Heart left ventricle (tissue), 16 donors: ENCODE measurements around the gene ZNF579. TPM values are rescaled to one million over a fixed set of nuclear protein-coding genes. Genes with fewer than 3 reads are reported as not detected.

ENCODE experiments used
- ATAC-seq, 4 donors: fragments of 200-7000 bp; cut with Tn5 transposase; one replicate each; pipeline ENCODE4 v1.9.1; 2020 to 2022; ENCODE audit warnings: moderate library complexity in 4 of 4, mild to moderate bottlenecking in 3 of 4, moderate number of reproducible peaks in 1 of 4
- DNase-seq, 5 donors: peaks; one replicate each; pipeline ENCODE4 v3.0.0-alpha.2; 2020
- H3K27ac ChIP-seq, 12 donors: fragments of 200-600 bp; sonication (generic) in 4 of 12; one replicate each; pipeline versions ENCODE4 v1.5.0 to v1.8.0; 2016 to 2022; ENCODE audit warnings: mild to moderate bottlenecking in 2 of 12
- H3K27me3 ChIP-seq, 9 donors: fragments of 200-600 bp; sonication (generic) in 2 of 9; one replicate each; pipeline versions ENCODE4 v1.5.1 to v1.8.0; 2016 to 2022; ENCODE audit warnings: mild to moderate bottlenecking in 3 of 9
- H3K36me3 ChIP-seq, 9 donors: fragments of 200-600 bp; sonication (generic) in 2 of 9; one replicate each; pipeline versions ENCODE4 v1.5.0 to v1.8.0; 2018 to 2022; ENCODE audit warnings: mild to moderate bottlenecking in 2 of 9
- H3K4me1 ChIP-seq, 12 donors: fragments of 200-600 bp; sonication (generic) in 4 of 12; one replicate each; pipeline versions ENCODE4 v1.5.0 to v1.8.0; 2016 to 2022; ENCODE audit warnings: mild to moderate bottlenecking in 3 of 12
- H3K4me3 ChIP-seq, 12 donors: fragments of 200-600 bp; sonication (generic) in 4 of 12; one replicate each; pipeline versions ENCODE4 v1.5.0 to v1.8.0; 2017 to 2022; ENCODE audit warnings: mild to moderate bottlenecking in 9 of 12, moderate library complexity in 4 of 12
- H3K9me3 ChIP-seq, 12 donors: fragments of 200-600 bp; sonication (generic) in 4 of 12; one replicate each; pipeline versions ENCODE4 v1.5.0 to v1.8.0; 2016 to 2022; ENCODE audit warnings: mild to moderate bottlenecking in 1 of 12
- POLR2A ChIP-seq, 2 donors: fragments of 450-650 bp; IDR thresholded peaks; one replicate each; pipeline ENCODE4 v1.6.1; 2017; ENCODE audit warnings: antibody characterized with exemption in 2 of 2, mild to moderate bottlenecking in 2 of 2, moderate library complexity in 2 of 2
- WGBS, 4 donors: extraction: QIAGEN DNeasy Blood & Tissue Kit in 2 of 4; methylation state at CpG; one replicate each; pipeline versions ENCODE4 v1.1.5 to v1.1.7; 2013 to 2018; 5-methylcytosine and 5-hydroxymethylcytosine counted together
- intact Hi-C, 10 donors: fragments of 100-400 bp; cut with DNase I; formaldehyde crosslinking; loops; one replicate each; pipeline versions ENCODE4 v1.11.1 to v1.14.2; 2022
- polyA plus RNA-seq, 2 donors: library from polyadenylated mRNA; stranded (reverse); fragments of 200-250 nt; gene quantifications; one replicate each; pipeline ENCODE4 v1.2.3, GENCODE V29; 2013
- total RNA-seq, 9 donors: library from RNA; depleted of rRNA in 2 of 9; stranded (reverse); fragments of >200 nt in 2 of 9; fragmentation: NEBNext Ultra II Directional in 3 of 9; extraction: Animal tissue kit (Norgen Biotek cat#: 25700) in 3 of 9; gene quantifications; one replicate each; pipeline versions ENCODE4 v1.1.0 to v1.2.4, GENCODE V29; 2016 to 2023
- TF ChIP-seq, protein P1 (sequence below), 12 donors: fragments of 200-600 bp; sonication (generic) in 4 of 12; IDR thresholded peaks; one replicate each; pipeline versions ENCODE4 v1.5.0 to v1.8.0; 2018 to 2022; ENCODE audit warnings: antibody characterized with exemption in 12 of 12, mild to moderate bottlenecking in 5 of 12
- donor health status: ischemic (EF 13 %, LVEDD 7.1; RV severe dilation, severe dysfunction).
- donor health status: healthy with polysubstance abuse.
- donor health status: DM: no; HTN: yes; CAD: no.
- donor health status: DM: no; HTN: no; CAD: no.
- donor health status: ischemic (EF 25% LVEDD 6.9; RV normal size, moderate dysfunction).
- donor health status: ischemic (EF 25% LVEDD 5.7; RV mildly dilated, moderate dysfunction).
- donor health status: healthy.
- donor health status: DM: yes; HTN: yes; CAD: no.
- donor health status: ischemic (EF 35%, LVEDD 5.7; RV mildly dilated, moderate dysfunction).
- donor health status: nonischemic (EF 11% LVEDD 7.7; RV severe dilation, severe dysfunction).
- donor health status: DM: yes; HTN: yes; CAD: no.
- donor health status: PGD.
- donor health status: ischemic (EF 29% LVEDD 5.4; RV normal size, mild dysfunction).
- donor health status: nonischemic (EF 23%, LVEDD 6.1; RV moderate dilation, normal function).

ZNF579 gene
- total and polyA plus RNA-seq, 11 donors = 5.4 to 13.9 (median 9.8) TPM

DNA sequence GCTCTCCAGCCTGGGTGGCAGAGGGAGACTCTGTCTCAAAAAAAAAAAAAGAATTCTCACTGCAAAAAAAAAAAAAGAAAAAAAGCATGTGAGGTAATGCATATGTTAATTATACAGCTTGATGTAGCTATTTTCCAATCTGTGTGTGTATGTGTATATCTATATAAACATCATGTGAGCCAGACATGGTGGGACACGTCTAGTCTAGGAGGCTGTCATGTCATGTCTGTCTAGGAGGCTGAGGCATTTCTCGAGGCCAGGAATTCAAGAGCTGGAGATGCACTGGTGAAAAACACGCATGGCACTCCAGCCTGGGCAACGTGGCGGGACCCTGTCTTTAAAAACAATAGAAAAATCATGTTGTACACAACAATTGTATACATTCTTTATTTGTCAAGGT lies 28.4 kb downstream of the ZNF579 start:
- intact Hi-C loops = no loop called here
- ATAC-seq (no peak), DNase-seq (peak in 1 of 5 donors; percentile 2)
- TF ChIP-seq, protein P1, sequence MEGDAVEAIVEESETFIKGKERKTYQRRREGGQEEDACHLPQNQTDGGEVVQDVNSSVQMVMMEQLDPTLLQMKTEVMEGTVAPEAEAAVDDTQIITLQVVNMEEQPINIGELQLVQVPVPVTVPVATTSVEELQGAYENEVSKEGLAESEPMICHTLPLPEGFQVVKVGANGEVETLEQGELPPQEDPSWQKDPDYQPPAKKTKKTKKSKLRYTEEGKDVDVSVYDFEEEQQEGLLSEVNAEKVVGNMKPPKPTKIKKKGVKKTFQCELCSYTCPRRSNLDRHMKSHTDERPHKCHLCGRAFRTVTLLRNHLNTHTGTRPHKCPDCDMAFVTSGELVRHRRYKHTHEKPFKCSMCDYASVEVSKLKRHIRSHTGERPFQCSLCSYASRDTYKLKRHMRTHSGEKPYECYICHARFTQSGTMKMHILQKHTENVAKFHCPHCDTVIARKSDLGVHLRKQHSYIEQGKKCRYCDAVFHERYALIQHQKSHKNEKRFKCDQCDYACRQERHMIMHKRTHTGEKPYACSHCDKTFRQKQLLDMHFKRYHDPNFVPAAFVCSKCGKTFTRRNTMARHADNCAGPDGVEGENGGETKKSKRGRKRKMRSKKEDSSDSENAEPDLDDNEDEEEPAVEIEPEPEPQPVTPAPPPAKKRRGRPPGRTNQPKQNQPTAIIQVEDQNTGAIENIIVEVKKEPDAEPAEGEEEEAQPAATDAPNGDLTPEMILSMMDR (IDR thresholded peaks at IDR 0.05) = no peak
- TF ChIP-seq POLR2A (IDR thresholded peaks at IDR 0.05) = no peak
- Histone ChIP-seq H3K4me3 (no peak overlapping the region), H3K27ac (no peak overlapping the region), H3K27me3 (peaks cover 0 to 6% (median 0%) of the 10 kb centered on the region in 9 donors), H3K36me3 (no peaks in the 10 kb centered on the region), H3K9me3 (no peaks in the 10 kb centered on the region), H3K4me1 (peaks cover 0 to 25% (median 15%) of the 10 kb centered on the region in 12 donors)
- WGBS, 4 donors = 72 to 89% (median 83%) methylated on average over 5 of the region's 5 CpGs

DNA sequence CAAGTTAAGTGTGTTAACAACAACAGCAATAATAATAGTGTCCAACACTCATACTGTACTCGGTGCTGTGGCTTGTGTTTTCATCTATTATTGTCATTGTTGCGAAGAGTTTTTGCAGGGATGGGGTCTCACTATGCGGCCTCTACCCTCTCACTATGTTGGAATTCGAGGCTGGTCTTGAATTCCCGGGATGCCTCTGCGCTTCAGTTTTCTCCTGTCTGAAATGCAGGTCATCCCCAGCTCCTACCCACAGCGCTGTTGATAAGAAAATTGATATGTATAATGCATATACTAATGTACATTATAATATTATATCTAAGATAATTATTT lies 30.4 kb downstream of the ZNF579 start:
- peaks cover 0 to 44% (median 29%) of the 10 kb centered on the region in 12 donors for H3K4me1 ChIP-seq
- no peak for DNase-seq
- H3K27ac ChIP-seq = peak overlapping the region in 4 of 12 donors; percentile 49 to 80 (median 72)

DNA sequence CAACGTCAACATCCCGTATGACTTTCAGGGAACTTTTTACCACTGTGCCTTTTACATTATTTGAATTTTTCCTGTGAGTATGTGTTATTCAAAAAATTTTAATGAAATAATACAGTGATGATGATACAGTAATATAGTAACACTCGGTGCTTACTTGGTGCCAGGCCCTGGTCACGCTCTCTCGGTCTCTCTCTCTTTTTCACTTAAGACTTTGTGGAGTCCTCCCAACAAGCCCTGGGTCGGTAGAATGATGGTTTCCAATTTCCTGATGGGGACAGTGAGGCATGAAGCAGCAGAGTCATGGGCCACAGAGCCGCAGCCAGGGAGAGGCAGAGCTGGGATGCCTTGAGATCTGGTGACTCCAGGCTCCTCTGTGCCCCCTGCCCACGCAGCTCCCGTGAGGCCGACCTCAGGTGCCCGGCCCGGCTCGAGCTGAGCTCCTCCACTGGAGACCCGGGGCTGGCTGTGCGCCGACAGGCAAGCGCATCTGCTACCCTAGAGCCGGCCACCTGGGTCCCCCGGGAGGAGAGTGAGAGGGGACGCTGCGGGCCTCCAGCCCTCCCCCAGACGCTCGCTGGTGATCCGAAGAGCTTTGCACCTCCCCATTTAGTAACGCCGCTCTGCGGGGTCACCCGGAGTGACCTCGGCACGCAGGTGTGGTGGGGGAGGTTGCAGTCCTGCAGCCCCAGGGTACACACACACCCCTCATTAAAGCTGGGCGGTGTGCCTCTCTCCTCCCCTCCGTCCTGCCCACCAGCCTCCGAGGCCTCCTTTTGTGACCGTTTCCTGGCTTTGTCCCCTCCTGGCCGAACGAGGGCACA lies 30.9 kb downstream of the ZNF579 start:
- intact Hi-C loops = loop anchor here in 4 of 10 donors (5.0 kb wide), 3 partner anchors 33 to 48 kb away; partner anchors contain the start of genes FIZ1 (in 2 of the 4) and ZNF579 (in 1 of the 4)
- peaks cover 0 to 6% (median 0%) of the 10 kb centered on the region in 9 donors for H3K27me3 ChIP-seq
- 19 to 34% (median 23%) methylated on average over 13 to 36 of the region's 36 CpGs for WGBS, 4 donors
- TF ChIP-seq, protein P1 (IDR thresholded peaks at IDR 0.05) = peak in 4 of 12 donors; percentile 7 to 22 (median 18)
- no peak for TF ChIP-seq POLR2A (IDR thresholded peaks at IDR 0.05)
- H3K4me1 ChIP-seq = peaks cover 0 to 48% (median 30%) of the 10 kb centered on the region in 12 donors
- H3K4me3 ChIP-seq = peak overlapping the region in 10 of 12 donors; percentile 5 to 48 (median 36)
- no peaks in the 10 kb centered on the region for H3K9me3 ChIP-seq
- H3K36me3 ChIP-seq = no peaks in the 10 kb centered on the region
- H3K27ac ChIP-seq = peak overlapping the region in 11 of 12 donors; percentile 23 to 80 (median 66)
- ATAC-seq (no peak), DNase-seq (peak in 3 of 5 donors; percentile 36 to 64 (median 39))

More for the DNA sequence above, 30.4 kb downstream of the ZNF579 start:
- peak overlapping the region in 3 of 12 donors; percentile 32 to 43 (median 37) for H3K4me3 ChIP-seq
- TF ChIP-seq, protein P1 (IDR thresholded peaks at IDR 0.05) = no peak
- no peak for TF ChIP-seq POLR2A (IDR thresholded peaks at IDR 0.05)
- WGBS, 4 donors = 49 to 57% (median 53%) methylated on average over 7 of the region's 7 CpGs
- H3K27me3 ChIP-seq = peaks cover 0 to 6% (median 0%) of the 10 kb centered on the region in 9 donors
- ATAC-seq = no peak
- H3K9me3 ChIP-seq = no peaks in the 10 kb centered on the region
- no peaks in the 10 kb centered on the region for H3K36me3 ChIP-seq
- intact Hi-C loops = no loop called here
